DMS153 treated with DMSO at 0.1 percent for 48 hours (cell line): Measurements from ENCODE around the gene C11orf68.
A peak's percentile ranks its signal among the peaks of the same experiment; 100 is the strongest.
"Not testable (repeated sequence)": the region's sequence is repeated elsewhere in the genome, so short reads cannot be mapped to it uniquely, and the experiment has no call there.

Source experiments
- DNase-seq: peaks from one replicate; lab custom pipeline; 2025; ENCODE audit not compliant: unreplicated experiment; lab: John Stamatoyannopoulos, UW

The C11orf68 gene

DNA sequence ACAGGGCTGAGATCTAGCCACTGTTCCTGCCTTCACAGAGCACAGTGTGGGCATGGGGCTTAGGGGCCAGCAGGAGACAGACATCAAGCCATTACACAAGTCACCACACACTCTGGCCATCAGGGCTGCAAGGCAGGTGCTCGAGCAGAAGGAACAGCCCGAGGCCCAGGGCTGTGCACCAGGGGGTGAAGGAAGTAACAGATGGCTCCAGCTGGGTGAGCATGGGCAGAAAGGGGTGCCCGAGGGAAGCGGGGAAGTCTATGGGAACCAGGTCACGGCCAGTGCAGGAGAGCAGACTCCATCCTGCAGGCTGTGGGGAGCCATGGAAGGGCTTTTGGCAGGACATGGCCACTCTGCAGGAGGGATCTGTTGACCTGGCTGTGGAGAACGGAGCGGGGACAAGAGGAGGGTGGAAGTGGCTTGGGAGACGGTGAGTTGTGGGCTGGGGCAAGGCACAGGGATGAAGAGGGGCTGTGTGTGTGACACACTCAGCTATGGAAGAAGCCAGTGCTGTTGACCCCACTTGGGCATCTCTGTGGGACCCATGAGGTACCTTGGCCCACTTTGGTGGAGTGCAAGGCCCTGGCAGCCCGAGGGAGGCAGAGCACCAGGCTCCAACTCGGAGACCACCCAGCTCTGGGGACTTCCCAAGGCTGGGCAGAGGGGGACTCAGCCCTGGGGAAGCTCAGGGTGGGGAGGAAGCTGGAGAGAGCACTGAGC, 3.6 kb downstream of the C11orf68 start:
- no peak for DNase-seq

DNA sequence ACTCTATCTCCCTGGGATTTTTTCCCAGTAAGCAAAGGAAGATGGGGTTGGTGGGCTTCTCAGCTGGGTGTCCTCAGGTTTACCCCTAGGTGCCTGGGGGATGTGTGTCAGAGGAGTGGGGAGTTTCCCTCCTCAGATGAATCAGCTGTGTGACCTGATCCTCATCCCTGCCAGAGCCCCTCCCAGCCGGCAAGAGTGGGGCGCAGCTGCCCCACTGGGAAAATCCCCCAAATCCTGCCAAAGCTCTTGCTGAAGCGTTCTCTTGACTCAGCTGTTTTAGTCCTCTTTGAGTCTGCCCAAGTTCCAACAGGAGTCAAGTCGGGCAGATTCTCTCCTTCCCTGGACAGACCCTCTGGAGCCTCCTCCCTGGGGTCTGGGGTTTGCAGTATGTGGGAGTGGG, 6.0 kb downstream of the C11orf68 start:
- DNase-seq: no peak

DNA sequence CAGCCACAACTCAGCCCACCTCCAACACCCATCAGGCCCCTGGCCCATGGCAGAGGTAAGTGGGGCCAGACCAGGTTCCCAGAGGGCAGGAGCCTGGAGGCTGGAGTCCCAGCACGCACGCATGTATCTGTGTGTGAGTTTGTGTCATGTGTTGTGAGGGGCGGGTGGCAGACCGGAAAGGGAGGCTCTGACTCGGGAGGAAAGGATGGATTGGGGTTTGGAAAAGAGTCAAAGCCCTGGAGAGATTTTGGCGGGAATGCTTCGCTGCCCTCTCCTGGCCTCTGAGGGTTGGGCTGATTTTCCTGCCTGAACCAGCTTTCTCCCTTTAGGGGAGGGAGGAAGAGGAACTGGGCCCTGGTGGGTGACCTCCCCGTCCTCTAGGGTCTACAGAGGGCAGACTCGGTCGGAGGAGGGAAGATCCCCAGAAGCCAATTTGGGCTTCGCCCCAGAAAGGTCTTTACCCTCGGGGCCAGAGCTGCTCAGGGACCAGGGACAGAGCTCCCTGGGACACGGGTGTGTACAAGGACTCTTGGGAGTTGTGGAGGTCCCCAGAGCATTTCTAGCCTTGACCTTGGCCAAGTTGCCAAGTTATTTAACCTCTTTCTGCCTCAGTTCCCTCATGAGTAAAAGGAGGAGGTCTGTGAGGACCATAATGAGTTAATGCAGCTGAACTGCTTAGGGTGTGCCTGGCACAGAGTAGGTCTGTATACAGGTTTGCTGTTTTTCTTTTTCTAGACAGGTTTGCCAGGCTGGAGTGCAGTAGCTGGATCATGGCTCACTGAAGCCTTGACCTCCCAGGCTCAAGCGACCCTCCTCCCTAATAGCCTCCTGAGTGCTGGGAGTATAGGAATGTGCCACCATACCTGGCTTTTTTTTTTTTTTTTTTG, 6.9 kb downstream of the C11orf68 start:
- DNase-seq: peak; percentile 42

DNA sequence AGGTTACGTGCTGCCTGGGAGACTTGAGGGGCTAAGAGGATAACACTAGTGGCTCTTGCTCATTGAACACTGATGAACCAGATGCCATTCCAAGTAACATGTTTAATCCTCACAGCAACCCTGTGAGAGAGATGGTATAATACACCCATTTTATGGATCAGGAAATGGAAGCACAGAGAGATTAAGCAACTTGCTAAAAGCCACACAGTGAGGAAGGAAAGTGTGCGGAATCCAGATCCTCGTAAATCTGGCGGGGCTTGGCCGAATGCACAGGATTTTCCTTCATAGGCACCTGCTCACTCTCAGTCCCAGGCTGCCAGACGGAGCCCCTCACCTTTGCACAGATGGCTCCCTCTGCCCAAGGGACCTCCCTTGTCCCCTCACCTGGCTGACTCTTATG, 11.0 kb downstream of the C11orf68 start:
- DNase-seq: no peak

DNA sequence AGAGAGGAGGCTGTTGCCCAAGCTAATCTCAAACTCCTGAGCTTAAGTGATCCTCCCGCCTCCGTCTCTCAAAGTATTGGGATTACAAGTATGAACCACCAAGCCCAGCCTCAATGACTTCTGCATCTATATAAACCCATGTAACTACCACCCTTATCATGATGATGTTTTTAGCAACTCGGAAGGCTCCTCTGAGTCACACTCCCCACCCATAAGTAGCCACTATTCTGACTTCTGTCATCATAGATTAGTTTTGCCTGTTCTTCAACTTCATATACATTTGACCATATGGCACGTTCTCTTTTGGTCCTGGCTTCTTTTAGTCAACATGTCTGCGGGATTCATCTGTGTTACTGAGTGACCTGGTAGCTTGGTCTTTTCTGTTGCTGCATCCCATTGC, 12.3 kb downstream of the C11orf68 start:
- DNase-seq: no peak

DNA sequence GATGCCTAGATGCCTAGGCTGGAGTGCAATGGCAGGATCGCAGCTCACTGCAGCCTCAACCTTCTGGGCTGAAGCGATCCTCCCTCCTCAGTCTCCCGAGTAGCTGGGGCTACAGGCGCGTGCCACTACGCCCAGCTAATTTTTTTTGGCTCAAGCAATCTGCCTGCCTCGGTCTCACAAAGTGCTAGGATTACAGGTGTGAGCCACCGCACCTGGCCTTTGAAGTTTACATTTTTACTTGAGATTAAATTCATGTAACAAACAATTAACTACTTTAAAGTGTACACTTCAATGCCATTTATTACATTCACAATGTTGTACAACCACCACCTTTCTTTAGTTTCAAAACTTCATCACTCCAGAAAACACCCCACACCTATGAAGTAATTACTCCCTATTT, 15.1 kb downstream of the C11orf68 start:
- no peak for DNase-seq

DNA sequence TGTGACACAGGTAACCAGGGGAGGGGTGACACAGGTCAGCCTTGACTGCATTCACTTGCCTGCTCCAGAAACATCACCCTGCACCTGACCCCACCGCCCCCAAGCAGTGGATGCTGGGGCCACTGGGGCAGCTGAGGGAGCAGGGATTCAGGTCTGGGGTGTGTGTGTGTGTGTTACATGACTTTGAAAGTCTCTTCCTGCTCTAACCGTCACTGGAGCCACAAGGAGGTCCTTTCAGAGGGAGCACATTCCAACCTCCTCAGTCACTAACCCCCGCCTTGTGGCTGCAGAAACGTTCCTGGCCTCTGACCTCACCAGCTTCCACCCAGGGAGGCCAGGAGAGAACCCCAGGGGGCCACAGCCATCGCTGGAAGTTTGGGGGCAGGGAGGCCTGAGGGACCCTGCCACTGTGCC, 15.8 kb downstream of the C11orf68 start:
- no peak for DNase-seq

DNA sequence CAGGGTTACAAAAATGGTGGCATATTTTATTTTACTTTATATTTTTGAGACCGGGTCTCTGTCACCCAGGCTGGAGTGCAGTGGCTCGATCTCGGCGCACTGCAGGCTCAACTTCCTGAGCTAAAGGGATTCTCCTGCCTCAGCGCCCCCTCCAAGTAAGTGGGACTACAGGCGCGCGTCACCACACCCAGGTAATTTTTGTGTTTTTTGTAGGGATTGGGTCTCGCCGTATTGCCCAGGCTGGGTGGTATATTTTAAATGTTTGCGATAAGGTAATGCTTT, 18.0 kb downstream of the C11orf68 start:
- no peak for DNase-seq

DNA sequence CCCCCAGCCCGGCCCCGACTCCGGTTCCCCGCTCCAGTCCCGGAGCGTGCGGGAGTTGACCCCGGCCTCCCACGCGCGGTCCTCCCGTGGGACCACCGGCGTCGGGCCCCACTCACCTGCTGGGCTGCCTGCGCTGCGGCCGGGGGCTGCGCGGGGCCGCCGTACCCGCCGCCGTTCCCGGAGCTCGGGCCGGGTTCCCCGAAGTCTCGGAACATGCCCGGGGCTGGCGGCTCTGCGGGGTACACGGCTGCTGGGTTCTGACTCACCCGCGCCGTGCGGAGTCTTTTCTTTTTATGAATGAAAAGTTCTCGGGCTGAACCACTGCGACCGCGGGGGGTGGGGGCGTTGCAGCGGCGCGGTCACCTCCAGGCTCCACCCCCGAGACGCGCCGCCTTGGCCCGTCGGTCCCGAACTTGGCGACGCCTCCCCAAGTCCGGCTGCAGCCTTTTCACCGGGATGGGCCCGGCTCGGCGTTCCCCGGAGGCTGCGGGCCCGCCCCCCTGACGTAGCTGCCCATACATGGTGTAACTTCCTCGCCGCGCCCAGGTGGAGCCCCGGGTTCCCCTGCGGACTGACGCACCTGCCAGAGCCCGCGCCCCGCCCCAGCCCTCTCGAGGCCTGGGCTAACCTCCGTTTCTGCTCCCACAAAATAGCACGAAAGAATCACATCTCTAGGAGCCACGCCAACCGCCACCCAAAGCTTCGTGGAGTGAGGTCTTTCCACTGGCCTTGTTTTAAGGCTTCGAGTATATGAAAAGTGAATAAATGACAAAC, 18.6 kb downstream of the C11orf68 start, which contains the start of gene FOSL1:
FOSL1 (minus strand) TSS at position 264 of the 774 bp plus-strand sequence; CDS start at position 215, 49 bp downstream.
- peak; percentile 56 for DNase-seq

DNA sequence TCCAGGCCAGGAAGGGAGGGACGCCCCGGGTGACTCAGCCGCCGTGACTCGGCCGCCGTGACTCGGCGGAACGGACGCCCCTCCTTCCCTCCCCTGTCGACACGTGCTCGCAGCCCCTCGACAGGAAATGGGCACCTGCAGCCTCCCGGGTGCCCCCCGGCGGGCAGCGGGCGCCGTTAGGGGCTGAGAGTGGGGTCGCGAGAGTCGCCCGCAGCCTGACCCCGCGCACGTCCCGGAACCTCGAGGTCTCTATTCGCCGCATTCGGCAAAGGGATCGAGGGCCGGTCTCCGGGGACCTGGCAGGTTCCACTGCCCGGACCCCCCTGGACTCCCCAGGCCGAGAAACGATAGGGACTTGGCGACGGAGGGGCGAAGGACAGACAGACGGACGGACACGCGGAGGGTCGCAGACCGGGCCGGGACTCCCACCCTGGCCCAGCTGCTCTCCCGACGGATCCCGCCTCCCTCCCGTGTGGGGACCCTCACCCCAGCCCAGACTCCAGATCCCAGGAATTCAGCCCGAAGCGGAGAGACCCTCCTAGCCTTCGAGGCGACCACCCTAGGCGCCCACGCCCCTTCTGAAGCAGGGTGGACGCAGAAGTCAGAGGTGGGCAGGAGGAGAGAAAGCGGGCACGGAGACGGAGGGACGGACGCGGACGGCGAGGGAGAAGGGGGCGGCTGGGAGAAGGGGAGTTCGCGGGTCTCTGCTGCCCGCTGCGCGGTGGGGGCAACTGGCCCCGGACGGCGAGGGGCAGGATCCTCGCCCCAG, 19.3 kb downstream of the C11orf68 start:
- DNase-seq: no peak

DNA sequence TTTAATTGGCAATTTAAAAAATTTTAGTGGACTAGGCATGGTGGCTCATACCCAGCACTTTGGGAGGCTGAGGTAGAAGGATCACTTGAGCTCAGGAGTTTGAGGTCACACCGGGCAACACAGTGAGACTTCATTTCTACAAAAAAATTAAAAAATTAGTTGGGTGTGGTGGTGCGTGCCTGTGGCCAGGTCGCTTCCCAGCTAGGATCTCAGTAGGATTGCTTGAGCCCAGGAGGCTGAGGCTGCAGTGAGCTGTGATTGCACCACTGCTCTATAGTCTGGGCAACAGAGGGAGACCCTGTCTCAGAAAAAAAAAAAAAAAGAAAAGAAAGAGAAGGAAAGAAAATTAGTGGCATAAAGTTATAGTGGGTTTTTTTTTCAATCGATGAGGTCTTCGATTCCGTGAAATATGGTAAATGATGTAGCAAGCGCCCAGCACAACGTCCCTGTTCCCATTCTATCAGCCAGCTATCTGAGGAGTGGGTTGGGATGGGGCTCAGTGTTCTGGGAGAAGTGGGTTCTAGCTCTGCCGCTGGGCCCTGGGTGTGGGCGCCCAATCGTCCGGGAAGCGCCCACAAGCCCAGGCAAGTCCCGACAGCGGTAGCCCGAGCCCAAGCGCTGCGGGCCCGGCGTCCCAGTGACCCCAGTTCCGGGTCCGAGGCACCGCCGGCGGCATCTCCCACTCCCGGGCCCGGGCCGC, 20.1 kb downstream of the C11orf68 start:
- DNase-seq: no peak

DNA sequence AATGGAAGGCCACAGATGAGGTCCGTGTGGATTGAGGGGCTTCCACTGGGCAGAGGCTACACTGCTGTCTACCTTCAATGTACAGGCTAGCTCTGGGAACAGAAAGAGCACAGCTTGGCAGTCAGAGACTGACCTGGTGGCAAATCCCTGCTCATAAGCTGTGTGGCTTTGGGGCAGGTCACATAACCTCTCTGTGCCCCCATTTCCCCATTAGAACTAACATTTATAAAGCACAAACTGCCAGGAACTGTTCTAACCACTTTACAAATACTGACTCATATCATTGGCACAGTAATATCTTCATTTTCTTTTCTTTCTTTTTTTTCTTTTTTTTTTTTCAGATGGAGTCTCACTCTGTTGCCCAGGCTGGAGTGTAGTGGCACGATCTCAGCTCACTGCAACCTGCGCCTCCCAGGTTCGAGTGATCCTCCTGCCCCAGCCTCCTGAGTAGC, 21.8 kb downstream of the C11orf68 start:
- no peak for DNase-seq

DNA sequence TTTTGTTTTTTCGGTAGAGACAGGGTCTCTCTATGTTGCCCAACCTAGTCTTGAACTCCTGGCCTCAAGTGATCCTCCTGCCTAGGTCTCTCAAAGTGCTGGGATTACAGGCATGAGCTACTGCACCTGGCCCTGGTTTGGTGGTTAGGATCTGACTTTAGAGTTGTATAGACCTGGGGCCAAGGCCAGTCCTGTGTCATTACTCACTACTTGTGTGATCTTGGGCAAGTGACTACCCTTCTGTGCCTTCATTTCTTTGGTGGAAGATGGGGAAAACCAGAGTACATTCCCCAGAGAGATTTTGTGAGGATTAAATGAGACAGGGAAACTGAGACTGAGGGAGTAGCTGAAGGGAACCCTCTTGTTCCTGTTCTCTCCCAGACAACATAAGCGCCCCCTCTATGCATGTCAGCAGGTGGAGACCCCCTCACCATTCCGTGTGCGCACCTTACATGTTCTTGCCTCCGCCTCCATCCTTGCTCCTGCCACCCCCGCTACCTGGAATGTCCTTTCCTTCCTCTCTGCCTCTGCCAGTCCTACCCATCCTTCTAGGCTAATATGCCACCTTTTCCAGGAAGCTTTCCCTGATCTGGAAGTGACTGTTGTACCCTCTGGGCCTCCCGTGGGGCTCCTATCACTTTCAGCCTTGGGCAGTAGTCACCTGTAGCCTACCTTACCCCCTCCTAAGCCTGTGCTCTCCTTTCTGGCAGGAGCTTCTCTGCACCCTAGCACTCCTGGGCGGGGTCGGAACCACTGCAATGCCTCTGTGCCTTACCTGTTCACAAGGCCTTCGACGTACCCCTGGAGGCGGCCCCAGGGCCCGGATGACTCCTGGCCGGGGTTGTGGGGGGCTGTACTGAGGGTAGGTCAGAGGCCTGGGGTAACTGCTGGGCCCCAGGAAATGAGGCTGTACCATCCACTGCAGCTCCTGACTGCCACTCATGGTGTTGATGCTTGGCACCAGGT, 22.5 kb downstream of the C11orf68 start:
- DNase-seq: no peak

DNA sequence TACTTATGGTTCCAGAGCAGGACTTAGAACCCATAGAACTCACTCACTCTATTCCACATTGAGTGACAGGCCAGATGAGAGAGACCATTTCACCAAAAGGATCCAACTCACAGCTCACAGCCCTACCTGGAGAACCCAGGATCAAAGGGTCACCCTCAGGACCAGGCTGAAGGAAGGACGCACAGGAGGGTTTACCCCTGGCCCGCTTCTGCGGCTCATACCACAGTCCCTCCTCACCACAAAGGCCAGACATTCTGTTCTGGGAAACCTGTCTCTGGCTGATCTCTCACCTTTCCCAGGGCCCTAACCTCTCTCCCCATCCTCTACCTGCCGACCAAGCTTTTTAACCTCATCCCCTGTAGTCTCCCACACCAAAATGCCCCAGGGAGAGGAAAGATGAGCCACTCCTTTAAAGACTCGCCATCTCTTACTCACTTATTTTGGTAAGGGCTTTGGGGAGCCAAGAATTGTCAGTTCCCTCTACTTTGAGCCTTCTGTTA, 23.3 kb downstream of the C11orf68 start:
- DNase-seq: no peak

DNA sequence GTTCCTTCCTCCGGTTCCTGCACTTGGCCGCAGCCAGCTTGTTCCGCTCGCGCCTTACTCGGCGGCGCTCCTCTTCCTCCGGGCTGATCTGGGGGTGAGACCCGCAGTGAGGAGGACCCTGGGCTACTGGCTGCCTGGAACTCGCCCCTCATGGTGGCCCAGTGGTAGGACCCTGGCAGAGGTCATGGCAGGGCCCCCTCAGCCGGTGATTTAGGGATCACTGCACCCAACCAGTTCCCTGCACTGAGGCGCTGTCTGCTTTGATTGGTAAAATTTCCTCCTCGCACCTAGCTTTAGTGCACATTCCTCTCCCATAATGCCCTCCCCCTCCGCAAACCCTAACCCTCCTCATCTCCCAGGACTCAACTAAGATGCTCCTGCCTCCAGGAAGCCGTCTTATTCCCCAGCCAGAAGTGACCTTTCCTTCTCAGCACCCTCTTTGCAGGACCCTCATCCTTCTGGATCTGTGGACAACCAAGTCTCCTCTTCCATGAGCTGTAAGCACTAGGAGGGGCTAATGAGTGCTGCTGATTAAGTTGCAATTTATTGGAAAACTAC, 24.7 kb downstream of the C11orf68 start:
- DNase-seq: no peak

DNA sequence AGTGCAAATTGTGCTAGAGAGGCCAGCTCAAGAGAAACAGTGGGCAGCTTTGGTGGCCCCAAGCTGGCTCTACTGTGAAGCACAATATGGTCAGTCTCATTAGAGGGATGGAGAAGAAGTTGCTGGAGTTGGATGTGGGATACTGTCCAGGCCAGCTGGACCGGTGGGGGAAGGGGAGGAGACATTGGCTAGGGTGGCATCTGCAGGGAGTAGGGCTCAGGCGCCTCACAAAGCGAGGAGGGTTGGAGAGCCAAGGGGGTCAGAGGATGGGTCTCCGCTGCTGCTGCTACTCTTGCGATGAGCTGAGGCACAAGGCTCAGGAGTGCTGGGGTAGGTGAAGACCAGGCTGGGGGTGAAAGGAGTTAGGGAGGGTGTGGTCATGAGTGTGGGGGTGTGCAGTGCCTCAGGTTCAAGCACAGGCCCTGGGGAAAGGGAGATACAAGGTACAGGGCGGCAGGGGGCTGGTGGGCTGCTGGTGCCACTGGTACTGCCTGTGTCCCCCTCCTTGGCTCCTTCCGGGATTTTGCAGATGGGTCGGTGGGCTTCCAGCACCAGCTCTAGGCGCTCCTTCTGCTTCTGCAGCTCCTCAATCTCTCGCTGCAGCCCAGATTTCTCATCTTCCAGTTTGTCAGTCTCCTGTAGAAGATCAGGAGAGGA, 26.1 kb downstream of the C11orf68 start:
- no peak for DNase-seq

DNA sequence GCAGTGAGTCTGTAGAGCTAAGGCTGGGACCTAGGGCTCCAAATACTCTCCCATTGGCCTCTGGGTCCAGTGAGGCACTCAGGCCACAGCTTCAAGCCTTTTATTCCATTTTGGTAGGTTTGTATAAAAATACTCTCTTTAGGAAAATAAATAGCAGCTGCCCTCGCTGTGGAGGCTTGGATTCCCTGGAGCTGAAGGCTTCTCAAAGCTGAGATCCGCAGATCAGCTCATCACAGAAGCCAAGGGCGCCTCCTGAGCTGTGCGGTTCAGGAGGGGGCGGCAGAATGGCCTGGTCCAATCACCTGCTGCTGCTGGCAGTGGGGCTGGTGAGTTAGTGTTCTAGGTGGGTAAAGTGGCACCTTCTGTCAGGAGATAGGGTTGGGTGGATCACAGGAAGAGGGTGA, 26.7 kb downstream of the C11orf68 start:
- DNase-seq: not testable (repeated sequence)
